Astrocyte (in vitro differentiated cells and primary cell): ENCODE measurements around the gene MLN. TPM values are rescaled to one million over a fixed set of nuclear protein-coding genes. Genes with fewer than 3 reads are reported as not detected.

Experiments used
- DNase-seq: peaks from one replicate; pipeline ENCODE4 v3.0.0-alpha.2; 2010; ENCODE audit warnings: low read depth
- FAIRE-seq: peaks from 2 replicates; lab custom pipeline; 2011; peaks lifted over from hg19 to GRCh38; lab: Jason Lieb, UNC
- H2AFZ ChIP-seq: 2 replicates; pipeline ENCODE4 v1.6.0; 2012; ENCODE audit warnings: low read depth, low read length, inconsistent platforms
- H3K27ac ChIP-seq: 2 replicates; pipeline ENCODE4 v1.5.1; 2011; ENCODE audit warnings: low read depth, low read length, inconsistent platforms
- H3K27me3 ChIP-seq: 2 replicates; pipeline ENCODE4 v1.6.0; 2011; ENCODE audit warnings: low read length, inconsistent platforms; ENCODE audit not compliant: insufficient read depth
- H3K36me3 ChIP-seq: 2 replicates; pipeline ENCODE4 v1.5.1; 2011; ENCODE audit warnings: low read length, inconsistent platforms; ENCODE audit not compliant: insufficient read depth
- H3K4me1 ChIP-seq: 2 replicates; pipeline ENCODE4 v1.5.1; 2011; ENCODE audit warnings: low read length, inconsistent platforms; ENCODE audit not compliant: insufficient read depth
- H3K4me2 ChIP-seq: 2 replicates; pipeline ENCODE4 v1.6.0; 2012; ENCODE audit warnings: low read length, inconsistent platforms
- H3K4me3 ChIP-seq: 2 replicates; pipeline ENCODE4 v1.5.1; 2011; ENCODE audit warnings: low read depth, mild to moderate bottlenecking, low read length, inconsistent platforms; ENCODE audit not compliant: insufficient read depth
- H3K79me2 ChIP-seq: 2 replicates; pipeline ENCODE4 v1.6.0; 2012; ENCODE audit warnings: mild to moderate bottlenecking, low read length, inconsistent platforms; ENCODE audit not compliant: insufficient read depth
- H3K9ac ChIP-seq: 2 replicates; pipeline ENCODE4 v1.6.0; 2012; ENCODE audit warnings: mild to moderate bottlenecking, low read length, inconsistent platforms
- H3K9me3 ChIP-seq: 2 replicates; pipeline ENCODE4 v1.5.1; 2012; ENCODE audit warnings: low read depth, mild to moderate bottlenecking, low read length, inconsistent platforms; ENCODE audit not compliant: insufficient read depth
- H4K20me1 ChIP-seq: 2 replicates; pipeline ENCODE4 v1.6.0; 2012; ENCODE audit warnings: low read length, inconsistent platforms; ENCODE audit not compliant: insufficient read depth
- H3K27ac Mint-ChIP-seq: one replicate; pipeline ENCODE4 v1.8.0; 2021; ENCODE audit warnings: mild to moderate bottlenecking, mixed read lengths; ENCODE audit not compliant: unreplicated experiment
- H3K27me3 Mint-ChIP-seq: one replicate; pipeline ENCODE4 v1.8.0; 2021; ENCODE audit warnings: low read depth, mixed read lengths; ENCODE audit not compliant: unreplicated experiment
- H3K36me3 Mint-ChIP-seq: one replicate; pipeline ENCODE4 v1.8.0; 2021; ENCODE audit warnings: low read depth, mixed read lengths; ENCODE audit not compliant: unreplicated experiment
- H3K4me1 Mint-ChIP-seq: one replicate; pipeline ENCODE4 v1.8.0; 2021; ENCODE audit warnings: low read depth, mixed read lengths; ENCODE audit not compliant: unreplicated experiment
- H3K4me3 Mint-ChIP-seq: one replicate; pipeline ENCODE4 v1.8.0; 2021; ENCODE audit warnings: mild to moderate bottlenecking, moderate library complexity, mixed read lengths; ENCODE audit not compliant: unreplicated experiment
- H3K9me3 Mint-ChIP-seq: one replicate; pipeline ENCODE4 v1.8.0; 2021; ENCODE audit warnings: mild to moderate bottlenecking, mixed read lengths; ENCODE audit not compliant: unreplicated experiment
- CTCF ChIP-seq: IDR thresholded peaks from 2 replicates; pipeline ENCODE4 v1.5.1; 2011; ENCODE audit warnings: low read depth, mild to moderate bottlenecking, inconsistent platforms, low read length, moderate library complexity; ENCODE audit not compliant: insufficient read depth
- EZH2 ChIP-seq: IDR thresholded peaks from 2 replicates; pipeline ENCODE4 v1.6.1; 2012; ENCODE audit warnings: mild to moderate bottlenecking, low read length, inconsistent platforms; ENCODE audit not compliant: insufficient read depth
- total RNA-seq: library from RNA; stranded (reverse); gene quantifications from 2 replicates; pipeline ENCODE4 v1.2.1, GENCODE V29; 2021

The MLN gene
- total RNA-seq, 1 donor from 2014 or later = not detected

GRCh38 chr6:33813990-33814985, 10.5 kb upstream of the MLN start:
- Histone ChIP-seq H3K9me3 (no peaks in the 10 kb centered on the region), H3K36me3 (no peaks in the 10 kb centered on the region), H4K20me1 (no peaks in the 10 kb centered on the region), H3K9ac (no peak overlapping the region), H3K4me3 (no peak overlapping the region), H3K4me1 (no peaks in the 10 kb centered on the region), H2AFZ (no peak overlapping the region), H3K27ac (no peak overlapping the region), H3K4me2 (no peak overlapping the region), H3K79me2 (no peaks in the 10 kb centered on the region), H3K27me3 (peaks cover 23% of the 10 kb centered on the region)
- Mint-ChIP-seq H3K4me3 (no peak overlapping the region), H3K9me3 (no peaks in the 10 kb centered on the region), H3K36me3 (no peaks in the 10 kb centered on the region), H3K27ac (no peak overlapping the region), H3K4me1 (peaks cover 7% of the 10 kb centered on the region), H3K27me3 (peaks cover 33% of the 10 kb centered on the region)
- TF ChIP-seq EZH2 (no peak), CTCF (no peak)
- FAIRE-seq = no peak
- no peak for DNase-seq

- Histone ChIP-seq H4K20me1 (no peaks in the 10 kb centered on the region), H3K4me1 (no peaks in the 10 kb centered on the region), H3K4me2 (no peak overlapping the region), H3K9me3 (no peaks in the 10 kb centered on the region), H3K4me3 (no peak overlapping the region), H3K27ac (no peak overlapping the region), H3K27me3 (peaks cover 29% of the 10 kb centered on the region), H2AFZ (no peak overlapping the region), H3K9ac (no peak overlapping the region), H3K36me3 (no peaks in the 10 kb centered on the region), H3K79me2 (no peaks in the 10 kb centered on the region)
- H3K36me3 Mint-ChIP-seq = no peaks in the 10 kb centered on the region
- no peak for DNase-seq
- TF ChIP-seq EZH2 (no peak), CTCF (no peak)
- no peak for FAIRE-seq
- peaks cover 7% of the 10 kb centered on the region for H3K4me1 Mint-ChIP-seq
- no peaks in the 10 kb centered on the region for H3K9me3 Mint-ChIP-seq
- H3K4me3 Mint-ChIP-seq = no peak overlapping the region
- H3K27ac Mint-ChIP-seq = no peak overlapping the region
- peaks cover 33% of the 10 kb centered on the region for H3K27me3 Mint-ChIP-seq
These were observed 9.6 kb upstream of the MLN start for GRCh38 chr6:33813246-33813904.
